Stomach (tissue), 4 donors: ENCODE results near the gene TMEM178A.

Experiments used
- CTCF ChIP-seq, 7 experiments: fragments of 450-650 bp in 4 of 7; fragments of 200-600 bp in 3 of 7; sonication (generic) in 3 of 7; IDR thresholded peaks; one replicate each; pipeline ENCODE4 v1.5.1; 2016 to 2019; ENCODE audit warnings: antibody characterized with exemption in 7 of 7, control low read depth in 2 of 7, mild to moderate bottlenecking in 1 of 7
- POLR2A ChIP-seq, 4 donors: fragments of 450-650 bp; IDR thresholded peaks; one replicate each; pipeline ENCODE4 v1.6.1; 2016; ENCODE audit warnings: antibody characterized with exemption in 4 of 4, control low read depth in 2 of 4, mild to moderate bottlenecking in 1 of 4, moderate library complexity in 1 of 4

GRCh38 chr2:39671604-39672003, 5.9 kb downstream of the TMEM178A start:
- TF ChIP-seq POLR2A (IDR thresholded peaks at IDR 0.05) (no peak), CTCF (IDR thresholded peaks at IDR 0.05) (no peak)
